ENCODE measurements around the gene CHML. TPM values are rescaled to one million over a fixed set of nuclear protein-coding genes. Genes with fewer than 3 reads are reported as not detected.

The CHML gene
- total RNA-seq, 1 experiment from 2014 or later, result 9.7 TPM

DNA sequence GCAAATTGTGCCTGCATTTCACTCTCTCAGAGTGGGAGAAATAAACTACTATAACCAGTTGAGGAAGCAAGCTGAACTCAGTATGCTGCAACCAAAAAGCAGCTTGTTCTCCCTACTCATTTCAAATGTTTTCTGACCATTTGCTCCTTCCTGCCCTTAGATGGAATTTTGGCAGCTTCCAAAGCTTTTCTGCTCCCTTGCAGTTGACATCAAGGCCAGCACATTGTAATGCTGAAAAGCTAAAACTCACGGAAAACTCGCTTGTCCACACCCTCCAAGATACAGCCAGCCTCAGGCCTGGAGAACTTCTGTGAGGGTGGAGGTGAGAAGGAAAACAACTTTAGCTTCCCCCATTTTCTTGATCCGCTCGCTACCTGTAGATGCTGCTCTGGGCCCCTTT lies 5.0 kb upstream of the CHML start:
- no peak for DNase-seq (ENCODE audit: low read depth)

DNA sequence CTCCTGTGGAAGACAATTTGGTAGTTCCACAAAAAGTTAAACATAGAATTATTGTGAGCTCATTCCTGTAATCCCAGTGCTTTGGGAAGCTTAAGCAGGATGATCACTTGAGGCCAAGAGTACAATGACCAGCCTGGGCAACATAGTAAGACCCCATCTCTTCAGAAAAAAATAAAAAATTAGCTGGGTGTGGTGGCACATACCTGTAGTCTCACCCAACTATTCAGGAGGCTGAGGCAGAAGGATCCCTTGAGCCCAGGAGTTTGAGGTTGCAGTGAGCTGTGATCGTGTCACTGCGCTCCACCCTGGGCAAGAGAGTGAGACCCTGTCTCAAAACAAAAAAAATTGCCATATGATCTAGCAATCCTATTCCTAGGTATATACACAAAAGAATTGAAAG lies 4.1 kb upstream of the CHML start:
- DNase-seq (ENCODE audit: low read depth), result no peak

DNA sequence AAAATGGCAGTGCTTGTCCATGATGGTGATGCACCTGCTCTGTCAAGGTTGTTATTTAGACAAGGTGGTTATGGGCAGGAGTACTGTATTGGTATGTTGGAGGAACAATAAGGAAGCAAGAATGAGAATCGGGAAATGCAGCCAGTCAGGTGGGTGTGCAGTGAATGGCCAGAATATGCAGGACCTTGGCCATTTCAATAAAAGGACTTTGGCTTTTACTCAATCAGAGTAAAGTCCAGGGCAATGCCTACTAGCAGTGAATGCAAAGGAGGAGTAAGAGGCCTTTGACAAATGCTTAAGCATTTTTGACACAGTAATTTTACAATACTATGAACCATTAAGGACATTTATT lies 2.4 kb upstream of the CHML start:
- DNase-seq (ENCODE audit: low read depth), result no peak

DNA sequence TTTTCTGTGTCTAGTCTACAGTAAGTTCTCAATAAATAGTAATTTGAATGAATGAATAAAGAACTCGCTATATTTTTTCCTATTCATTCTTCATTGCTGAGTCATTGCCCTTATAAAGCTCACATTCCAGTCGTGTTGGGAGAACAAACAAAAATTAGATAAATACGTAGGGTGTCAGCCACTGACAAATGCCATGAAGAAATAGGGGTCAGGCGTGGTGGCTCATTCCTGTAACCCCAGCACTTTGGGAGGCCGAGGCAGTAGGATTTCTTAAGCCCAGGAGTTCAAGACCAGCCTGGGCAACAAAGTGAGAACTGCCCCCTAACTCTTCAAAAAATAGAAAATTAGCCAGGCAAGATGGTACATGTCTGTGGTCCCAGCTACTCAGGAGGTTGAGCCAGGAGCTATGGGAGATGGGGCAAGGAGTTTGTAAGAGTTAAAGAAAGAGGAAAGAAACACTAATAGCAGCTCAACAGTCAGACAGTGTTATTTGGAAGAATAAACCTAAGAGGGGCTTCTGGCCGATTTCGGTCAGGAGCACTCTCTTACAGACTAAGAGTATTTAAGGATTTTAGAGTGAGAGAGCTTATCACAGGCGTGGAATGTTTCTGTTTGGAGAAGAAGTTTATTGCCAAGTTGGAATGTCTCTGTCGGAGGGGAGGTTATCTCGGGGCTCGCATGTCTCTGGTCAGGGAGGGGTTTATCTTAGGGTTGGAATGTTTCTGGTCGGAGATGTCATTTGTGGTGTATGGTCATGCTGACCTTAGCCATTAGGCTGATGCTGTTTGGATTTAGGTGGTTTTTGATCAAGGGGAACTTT lies 1.8 kb upstream of the CHML start:
- DNase-seq (ENCODE audit: low read depth), result peak; percentile 72

DNA sequence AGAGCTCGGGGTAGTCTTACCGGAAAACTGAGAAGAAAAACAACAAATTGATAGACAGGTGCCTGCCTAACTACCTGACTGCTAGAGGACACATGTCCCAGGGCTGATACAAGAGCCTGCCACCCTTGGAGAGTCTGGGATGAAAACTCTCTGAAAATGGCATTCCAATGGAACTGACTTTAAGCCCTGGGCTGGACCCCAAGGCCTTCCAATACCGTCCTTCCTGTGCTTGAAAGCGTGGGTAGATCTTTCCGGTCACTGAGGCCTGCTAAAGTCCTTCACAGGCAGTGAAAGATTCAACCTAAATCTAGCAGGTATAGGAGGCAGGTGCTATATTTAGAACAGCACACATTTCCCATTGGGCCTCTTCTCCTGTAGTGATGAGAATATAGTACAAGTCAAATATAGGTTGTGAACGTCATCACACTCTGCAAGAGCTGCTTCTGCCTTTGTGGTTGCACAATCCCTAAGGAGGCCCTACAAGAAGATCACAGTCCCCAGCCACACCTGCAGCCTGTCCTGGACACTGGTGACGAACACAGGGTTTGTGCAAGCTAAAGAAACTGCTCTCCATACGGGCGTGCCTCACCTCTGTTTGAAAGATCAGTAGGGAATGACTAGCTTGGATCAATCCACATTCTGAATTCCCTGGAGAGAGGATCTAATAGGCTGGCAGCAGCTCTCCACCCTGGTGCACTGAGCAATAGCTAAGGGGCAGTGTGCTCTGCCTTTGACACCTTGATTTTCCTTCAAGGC lies 876 bp upstream of the CHML start:
- DNase-seq (ENCODE audit: low read depth), result no peak

DNA sequence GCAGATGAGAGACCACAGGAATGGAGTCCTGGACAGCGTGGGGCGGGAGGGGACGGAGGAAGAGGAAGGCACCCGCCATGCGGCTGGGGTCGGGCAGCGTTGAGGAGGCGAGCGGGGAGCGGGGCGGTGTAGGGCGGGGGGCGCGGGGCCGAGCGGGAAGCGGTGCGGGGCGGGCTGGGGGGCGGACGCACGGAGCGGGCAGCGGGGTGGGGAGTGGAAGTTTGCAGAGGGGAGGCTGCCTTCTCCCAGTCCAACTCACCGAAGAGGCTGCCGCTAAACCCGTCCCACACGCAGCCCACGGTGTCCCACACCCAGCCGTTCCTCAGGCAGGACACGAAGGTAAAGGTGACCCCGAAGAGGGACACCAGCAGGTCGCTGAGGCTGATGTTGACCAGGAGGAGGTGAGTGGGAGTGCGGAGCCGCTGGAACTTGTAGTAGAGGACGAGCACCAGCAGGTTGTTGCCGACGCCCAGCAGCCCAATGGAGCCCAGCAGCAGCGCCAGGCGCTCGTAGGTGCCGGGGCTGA lies 483 bp downstream of the CHML start:
- peak; percentile 30 for DNase-seq (ENCODE audit: low read depth)

DNA sequence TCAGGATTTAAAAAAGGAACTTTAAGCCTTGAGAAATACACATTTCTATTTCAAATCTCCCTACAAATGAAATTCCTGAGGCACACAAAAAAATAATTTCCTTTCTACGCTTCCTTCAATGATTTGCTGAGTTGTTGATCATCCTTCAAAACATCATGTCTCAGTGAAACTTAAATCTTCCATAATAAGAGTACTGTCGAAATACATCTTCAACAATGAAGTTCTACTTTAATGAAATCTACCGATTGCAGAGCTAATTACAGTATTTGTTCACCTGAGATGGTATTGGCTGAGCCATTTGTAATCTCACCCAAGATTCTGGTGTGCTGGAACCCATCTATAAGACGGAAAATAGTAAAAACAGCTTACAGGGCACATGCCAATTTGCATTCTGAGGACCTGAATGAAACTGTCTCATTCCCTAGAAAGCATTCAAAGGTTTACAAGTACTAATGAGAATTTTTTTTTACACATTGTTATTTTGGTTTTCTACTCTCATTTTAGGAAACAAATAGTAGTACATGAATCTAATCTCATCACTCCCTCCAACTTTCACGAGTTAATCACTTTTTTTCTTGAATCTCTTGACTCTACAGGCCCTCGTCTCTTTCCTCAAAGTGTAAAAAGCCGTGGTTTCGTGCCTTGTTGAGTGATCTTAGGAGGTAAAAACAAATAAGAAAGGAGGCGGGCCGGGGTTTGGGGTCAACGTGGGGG lies 1.1 kb downstream of the CHML start:
- DNase-seq (ENCODE audit: low read depth), result no peak

DNA sequence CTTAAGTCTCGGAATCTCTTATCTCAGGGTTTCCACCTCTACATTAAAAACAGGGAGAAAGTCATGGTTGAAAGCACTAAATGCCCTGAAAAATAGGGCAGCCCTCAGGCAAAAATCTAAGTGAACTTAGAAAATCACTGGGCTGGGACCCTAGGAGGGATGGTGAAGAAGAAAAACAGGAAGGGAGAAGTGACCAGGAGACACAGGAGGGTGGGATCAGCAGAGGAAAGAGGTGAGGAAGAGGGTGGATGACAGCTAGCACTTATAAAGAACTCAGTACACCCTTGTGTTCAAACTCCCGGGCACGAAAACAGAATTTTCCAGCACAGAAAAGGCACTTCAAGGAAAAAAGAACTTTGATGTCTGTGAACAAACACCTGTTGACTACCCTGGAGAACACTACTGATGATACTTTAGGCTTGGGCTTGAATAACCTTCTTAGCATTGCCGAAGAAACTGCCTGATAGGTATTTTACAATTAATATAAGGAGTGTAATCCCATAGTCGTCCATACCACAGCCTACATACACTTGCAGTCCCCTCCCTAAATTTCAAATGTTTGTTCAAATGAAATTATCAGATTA lies 2.0 kb downstream of the CHML start:
- no peak for DNase-seq (ENCODE audit: low read depth)

DNA sequence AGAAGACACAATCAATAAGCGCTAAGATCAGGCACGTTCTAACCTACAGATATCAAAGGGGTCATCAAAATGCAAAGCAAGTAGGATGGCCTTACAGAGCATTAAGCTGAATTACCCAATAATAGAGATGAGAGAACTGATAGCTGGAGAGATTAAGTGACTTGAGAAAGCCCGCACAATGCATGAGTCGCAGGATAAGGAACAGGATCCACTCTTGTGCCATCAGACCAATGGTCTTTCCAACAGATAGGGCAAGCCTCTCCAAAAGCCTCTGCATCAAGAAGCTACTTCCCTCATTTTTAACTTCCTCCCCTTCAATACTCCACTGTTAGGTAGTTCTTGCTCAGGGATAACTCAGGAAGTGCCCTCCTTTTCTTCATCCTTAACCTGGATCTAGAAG lies 2.6 kb downstream of the CHML start:
- no peak for DNase-seq (ENCODE audit: low read depth)

DNA sequence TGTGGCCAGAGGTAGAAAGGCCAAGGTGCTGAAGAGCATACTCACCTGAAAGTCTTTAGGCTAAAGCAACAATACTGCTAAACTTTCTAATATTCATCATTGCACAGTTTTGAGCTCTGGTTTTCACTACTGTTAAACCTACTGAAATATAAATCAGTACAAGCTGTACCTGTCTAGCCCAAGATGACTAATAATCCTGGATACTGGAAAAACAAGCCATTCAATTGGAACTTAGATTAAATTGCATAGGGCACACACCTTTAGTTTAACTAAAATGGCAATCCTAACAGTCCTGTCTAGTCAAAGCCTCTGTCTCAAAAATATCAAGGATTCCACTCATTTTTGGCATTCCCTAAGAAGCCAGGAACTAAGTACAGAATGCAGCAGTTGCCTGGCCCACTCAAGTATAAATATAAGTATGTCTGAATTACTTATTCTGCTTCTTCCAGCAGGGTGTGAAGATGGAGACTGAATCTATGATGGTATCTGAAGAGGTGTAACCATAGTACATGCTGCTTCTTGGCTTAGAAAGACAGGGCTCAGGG lies 3.1 kb downstream of the CHML start:
- no peak for DNase-seq (ENCODE audit: low read depth)

DNA sequence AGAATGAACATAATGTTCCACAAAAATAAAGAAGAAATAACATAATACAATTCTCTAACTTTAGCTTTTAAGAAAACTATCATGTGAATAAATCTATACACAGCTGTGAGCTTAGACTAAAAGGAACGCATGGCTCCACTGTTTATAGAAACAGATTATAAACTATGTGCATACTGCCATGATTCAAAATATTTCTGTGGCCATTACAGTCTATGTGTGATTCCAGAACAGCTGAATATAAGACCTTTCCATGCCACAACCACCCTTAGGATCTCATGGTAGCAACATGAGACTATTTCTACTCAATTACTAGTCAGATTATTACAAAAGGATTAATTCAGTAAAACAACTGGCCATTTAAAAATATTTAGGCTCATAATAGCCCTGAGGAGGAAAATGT lies 3.9 kb downstream of the CHML start:
- no peak for DNase-seq (ENCODE audit: low read depth)

DNA sequence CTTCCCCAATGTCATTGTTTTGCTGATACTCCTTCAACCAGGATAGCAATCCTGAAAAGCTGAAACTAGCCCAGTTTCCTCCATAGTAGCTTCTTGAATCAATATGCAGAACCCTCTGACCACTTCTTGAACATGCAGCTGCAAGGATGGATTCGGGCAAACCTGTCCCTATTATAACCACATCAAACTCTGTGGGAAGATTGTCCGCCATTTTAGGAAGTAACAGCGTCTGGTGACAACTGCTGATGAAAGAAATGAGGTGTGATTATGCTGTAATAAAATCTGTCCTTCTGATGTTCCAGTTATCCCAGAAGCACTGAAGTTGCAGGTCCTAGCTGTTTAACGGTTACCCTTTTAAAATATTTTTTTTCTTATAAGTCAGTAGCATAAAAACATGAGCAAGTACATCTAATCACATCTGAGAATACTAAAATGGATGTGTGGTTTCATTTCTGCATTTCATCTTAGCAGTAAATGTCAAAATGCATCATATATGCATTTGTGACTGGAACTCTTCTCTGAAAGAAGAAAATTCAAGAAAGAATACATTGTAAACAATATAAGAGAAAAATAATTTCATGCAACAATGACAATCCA lies 4.5 kb downstream of the CHML start:
- no peak for DNase-seq (ENCODE audit: low read depth)

DNA sequence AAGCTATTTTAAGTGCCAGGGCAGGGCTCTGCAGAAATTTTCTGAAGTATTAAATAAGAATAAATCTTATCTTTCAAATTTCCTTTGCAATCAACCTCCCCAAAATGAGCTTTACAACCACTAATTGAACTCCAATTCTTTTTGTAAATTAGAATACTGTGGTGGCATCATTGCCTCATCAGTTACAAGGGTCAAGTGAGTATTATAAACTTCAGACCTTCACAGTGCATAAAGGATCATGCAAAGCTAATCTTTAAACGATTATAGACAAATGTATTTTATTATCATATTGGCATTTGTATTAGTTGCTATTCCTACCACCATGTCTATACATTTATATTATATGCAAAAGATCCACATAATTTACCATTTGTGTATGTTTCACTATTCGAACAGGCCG lies 7.2 kb downstream of the CHML start:
- no peak for DNase-seq (ENCODE audit: low read depth)

DNA sequence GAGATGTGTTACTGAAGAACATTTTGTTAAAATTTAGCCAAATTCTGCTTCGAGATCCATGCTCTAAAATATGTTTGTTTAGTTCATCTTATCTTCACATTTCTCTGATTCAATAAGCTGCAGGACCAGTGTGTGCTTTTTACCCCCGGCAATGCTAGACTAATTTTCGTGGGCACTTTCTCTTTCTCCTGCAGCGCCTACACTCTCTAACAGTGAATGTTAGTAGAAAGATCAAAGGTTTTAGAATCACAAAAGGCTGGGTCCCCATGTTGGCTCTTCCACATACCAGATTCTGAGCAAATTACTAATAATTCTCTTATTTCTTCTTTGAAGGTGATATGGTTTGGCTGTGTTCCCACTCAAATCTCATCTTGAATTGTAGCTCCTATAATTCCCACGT lies 8.5 kb downstream of the CHML start:
- DNase-seq (ENCODE audit: low read depth), result no peak

DNA sequence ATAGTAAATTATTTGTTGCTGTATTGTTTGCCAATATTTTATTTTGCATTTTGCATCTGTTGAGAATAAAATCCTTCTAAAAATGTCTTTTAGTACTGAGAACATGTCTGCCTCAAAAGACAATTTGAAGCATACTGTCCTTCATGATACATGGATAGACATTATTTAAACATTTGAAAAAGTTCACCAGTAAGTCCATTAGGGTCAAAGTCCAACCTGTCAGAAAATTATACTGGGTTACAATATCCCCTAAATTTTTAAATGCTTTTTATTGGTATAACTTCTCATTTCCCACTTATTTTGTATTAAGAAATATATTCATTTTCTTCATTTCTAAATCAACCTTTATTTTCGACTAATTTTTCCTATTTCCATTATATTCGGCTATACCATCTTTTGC lies 9.3 kb downstream of the CHML start:
- no peak for DNase-seq (ENCODE audit: low read depth)

DNA sequence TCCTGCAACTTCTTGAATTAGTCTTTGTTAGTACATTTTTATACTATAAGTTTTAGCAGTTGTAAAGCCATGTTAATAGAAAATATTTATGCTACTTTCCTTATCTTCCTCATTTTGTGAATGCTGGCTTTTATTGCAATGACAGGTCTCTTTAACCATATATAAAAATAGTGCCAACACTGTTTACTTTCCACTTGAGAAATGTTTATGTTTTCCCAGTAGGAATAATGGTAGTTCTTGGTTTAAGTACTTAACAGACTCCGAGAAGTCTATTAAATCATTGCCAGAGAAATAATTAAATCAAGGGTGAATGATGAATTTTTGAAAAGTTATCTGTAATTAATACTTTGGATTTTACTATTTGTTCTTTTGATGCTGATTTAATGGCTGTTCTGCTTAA lies 9.7 kb downstream of the CHML start:
- DNase-seq (ENCODE audit: low read depth), result no peak

DNA sequence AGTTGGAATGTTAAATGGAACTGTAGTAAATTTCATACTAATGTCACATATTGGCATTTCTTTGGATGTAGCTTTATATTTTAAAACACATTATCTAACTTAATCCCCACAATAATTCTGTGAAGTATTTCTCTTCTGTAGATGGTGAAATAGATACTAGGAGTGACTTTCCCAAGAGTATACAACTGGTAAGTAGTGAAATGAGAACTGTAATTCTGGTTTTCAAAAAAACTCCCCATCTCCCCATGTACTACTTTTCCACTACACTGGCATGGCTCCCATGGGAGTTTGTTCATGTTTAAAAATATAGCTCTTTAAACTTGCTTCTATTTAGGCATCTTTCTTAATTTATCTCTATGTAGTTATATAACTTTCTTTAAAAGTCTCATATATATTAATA lies 10.2 kb downstream of the CHML start:
- no peak for DNase-seq (ENCODE audit: low read depth)

DNA sequence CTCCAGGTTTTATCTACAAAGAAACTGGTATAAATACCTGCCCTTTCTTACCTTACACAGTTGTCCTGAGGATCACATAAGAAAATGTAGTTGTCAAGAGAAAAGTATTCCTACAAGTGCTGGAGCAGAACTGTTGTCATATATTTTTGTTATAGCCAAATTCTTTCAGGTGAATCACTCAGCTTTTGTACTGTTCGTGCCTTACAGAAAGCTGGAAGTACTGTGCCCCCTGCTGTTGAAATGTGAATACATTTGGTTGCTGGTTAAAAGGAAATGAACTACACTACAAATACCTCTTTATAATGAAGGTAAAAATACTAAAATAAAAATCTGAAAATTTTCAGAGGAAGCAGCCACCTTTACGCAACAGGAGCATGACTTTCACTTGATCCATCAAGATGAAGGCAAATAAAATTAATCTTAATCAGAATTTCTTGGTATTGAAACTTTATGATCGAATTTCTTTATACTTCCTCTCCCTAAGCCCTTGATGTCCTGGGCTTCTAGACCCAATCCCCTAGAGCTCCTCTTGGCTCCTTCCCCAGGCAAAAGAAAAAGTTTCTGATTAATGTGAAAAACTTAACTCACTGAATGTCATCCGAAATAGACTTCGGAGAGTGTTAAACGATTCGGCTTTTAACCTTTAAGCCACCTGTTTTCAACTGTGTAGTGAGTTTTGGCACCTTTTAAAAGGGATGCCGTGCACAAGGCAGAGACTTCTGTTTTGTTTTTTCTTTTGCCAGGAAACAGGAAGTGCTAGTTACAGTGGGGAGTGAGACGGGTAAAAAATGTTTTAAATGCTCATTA lies 12.5 kb downstream of the CHML start:
- peak; percentile 58 for DNase-seq (ENCODE audit: low read depth)

DNA sequence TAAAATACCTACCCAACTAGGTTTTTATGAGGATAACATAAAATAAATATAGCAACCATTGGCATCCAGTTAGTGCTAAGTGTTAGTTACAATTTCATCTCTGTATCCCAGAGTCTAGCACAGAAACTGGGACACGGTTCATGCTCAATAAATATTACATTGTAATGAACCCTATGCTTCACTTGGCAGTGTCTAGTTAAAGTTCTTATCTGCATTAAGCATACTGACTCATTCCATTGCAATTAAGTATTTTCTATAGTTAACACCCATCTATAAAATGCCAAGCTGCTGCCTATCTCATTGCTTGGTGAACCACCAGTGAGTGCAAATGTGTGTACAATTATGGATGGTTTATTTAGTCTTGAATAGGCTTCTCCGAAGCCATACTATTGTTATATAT lies 15.2 kb downstream of the CHML start:
- no peak for DNase-seq (ENCODE audit: low read depth)

DNA sequence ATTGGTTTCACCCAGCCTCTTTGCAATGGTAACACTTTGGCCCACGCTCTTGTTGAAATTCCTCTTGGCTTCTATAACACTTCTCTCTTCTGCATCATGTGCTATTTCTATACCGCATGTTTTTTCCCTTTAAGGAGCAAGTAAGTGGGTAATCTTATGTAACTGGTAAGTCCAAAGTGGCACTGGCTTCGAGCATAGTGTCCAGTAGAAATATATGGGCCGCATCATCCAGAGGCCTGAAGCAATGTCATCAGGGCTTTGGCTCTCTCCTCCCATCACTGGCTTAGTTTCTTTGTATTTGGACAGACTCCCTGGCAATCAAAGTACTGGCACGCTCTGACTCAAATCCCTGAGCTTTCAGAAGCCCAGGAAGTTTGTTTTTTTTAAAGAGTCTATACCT lies 17.5 kb downstream of the CHML start:
- DNase-seq (ENCODE audit: low read depth), result no peak

DNA sequence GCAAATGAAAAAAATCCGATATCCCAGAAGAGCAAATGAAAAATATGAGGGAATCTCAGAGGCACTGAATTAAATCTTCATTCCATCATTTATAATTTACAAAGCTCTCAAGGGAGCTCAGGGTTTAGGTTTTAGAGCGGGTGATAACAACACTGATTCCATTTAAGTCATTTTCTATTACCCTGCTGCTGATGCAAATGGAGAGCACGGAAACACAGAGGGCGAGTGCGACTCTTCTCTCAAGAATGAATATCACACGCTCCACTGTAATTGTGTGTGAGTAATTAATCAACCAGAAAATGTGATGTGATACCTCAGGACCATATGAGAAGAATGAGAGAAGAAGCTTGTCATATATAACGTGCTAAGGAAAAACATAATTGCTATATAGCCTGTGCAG lies 22.7 kb downstream of the CHML start:
- DNase-seq (ENCODE audit: low read depth), result no peak
